GM19452 (cell line): Measurements from ENCODE around the gene COLGALT1.
"Not testable (repeated sequence)": the region's sequence is repeated elsewhere in the genome, so short reads cannot be mapped to it uniquely, and the experiment has no call there.

Source experiments
- ATAC-seq: cut with Tn5 transposase; IDR thresholded peaks from one replicate; pipeline ENCODE4 v1.9.1; 2021; ENCODE audit not compliant: unreplicated experiment

The COLGALT1 gene

GRCh38 chr19:17590866-17591265 is 35.4 kb downstream of the COLGALT1 start:
- no peak for ATAC-seq

DNA sequence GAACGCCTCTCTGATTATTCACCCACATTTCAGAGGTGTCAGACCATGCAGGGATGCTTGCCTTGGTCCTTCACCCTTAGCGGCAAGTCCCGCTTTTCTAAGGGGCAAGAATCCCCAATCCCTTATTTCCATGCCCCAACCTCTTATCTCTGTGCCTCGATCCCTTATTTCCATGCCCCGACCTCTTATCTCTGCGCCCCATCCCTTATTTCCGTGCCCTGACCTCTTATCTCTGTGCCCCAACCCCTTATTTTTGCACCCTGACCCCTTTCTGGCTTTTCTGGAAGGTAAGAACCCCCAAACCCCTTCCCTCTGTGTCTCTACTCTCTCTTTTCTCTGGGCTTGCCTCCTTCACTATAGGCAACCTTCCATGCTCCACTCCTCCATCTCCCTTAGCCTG is 38.8 kb downstream of the COLGALT1 start:
- ATAC-seq = not testable (repeated sequence)

DNA sequence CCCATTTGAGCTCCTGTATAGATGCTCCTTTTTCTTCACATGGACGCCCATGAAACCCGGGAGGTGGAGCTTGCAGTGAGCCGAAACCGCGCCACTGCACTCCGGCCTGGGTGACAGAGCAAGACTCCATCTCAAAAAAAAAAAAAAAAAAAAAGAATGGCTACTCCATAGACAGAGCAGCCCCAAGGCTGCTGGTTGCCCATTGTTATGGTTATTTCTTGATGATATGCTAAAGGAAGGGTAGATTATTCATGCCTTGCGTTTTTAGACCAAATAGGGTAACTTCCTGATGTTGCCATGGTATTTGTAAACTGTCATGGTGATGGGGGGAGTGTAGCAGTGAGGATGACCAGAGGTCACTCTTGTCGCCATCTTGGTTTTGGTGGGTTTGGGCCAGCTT is 42.6 kb downstream of the COLGALT1 start:
- ATAC-seq = not testable (repeated sequence)

DNA sequence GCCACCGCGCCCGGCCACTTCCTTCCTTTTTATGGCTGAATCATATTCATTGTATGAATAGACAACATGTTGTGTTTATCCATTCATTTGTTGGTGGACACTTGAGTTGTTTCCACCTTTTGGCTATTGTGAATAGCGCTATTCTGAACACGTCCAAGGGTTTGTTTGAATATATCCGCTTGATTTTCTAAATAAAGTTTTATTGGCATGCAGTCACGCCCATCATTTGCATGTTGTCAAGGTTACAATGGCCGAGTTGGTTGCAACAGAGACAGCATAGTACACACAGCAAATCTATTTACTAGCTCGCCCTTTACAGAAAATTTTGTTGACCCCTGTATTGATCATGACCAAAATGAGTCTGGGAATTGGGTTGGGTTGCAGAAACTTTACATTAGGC is 43.5 kb downstream of the COLGALT1 start:
- no peak for ATAC-seq

DNA sequence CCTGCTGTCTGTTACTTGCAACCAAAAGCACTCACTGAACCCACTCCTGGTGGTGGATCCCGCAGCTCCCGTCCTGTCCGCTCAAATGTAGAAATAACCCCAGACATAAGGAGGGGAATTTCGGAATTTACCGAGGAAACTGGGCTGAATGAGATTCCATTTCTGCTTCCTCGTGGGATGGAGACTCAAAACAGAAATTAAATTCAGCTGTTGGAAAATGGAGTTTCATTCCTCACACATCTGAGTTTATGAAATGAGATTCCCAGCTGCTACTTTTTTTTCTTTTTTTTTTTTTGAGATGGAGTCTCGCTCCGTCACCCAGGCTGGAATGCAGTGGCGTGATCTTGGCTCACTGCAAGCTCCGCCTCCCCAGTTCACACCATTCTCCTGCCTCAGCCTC is 44.3 kb downstream of the COLGALT1 start:
- ATAC-seq = no peak

DNA sequence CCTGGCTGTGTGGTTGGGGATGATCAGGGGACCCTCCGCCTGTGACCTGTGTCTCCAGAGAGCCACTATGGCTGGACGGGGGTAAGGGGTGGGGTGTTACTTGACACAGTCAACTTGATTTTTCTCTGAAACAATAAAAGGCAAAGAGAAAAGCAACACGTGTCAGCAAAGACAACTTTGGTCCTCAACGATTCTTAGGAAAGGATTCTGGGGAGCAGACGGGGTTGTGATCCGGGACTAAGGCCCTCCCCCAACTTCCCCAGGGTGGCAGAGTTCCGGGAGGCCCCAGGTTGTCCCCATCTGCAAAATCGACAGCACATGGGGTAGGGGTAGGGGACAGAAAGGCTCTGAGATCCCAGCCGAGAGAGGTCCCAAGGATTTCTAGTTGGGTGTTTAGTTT is 46.2 kb downstream of the COLGALT1 start:
- ATAC-seq = no peak

GRCh38 chr19:17602217-17602616 is 46.8 kb downstream of the COLGALT1 start:
- no peak for ATAC-seq

GRCh38 chr19:17602872-17603510 is 47.5 kb downstream of the COLGALT1 start:
- ATAC-seq = no peak

GRCh38 chr19:17604372-17605025 is 49.0 kb downstream of the COLGALT1 start:
- no peak for ATAC-seq

DNA sequence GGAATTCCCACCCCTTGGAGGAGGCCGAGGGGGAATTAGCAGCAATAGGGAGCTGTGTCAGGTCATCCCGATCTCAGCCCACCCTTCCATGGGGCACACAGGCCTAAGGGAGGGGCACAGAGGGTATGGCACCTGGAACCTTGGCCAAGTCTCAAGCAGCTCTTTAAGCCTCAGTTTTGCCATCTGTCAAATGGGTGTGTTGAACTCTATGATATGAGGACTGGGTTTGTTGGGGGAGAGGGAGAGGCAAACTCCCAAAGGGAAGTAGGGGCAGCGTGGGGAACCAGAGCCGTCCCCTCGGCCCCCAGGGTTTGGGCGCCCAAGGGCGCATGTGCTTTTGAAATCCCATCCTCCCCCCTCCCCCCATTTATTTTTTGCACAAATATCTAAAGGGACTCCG is 49.7 kb downstream of the COLGALT1 start:
- ATAC-seq = no peak

GRCh38 chr19:17605761-17606589 is 50.5 kb downstream of the COLGALT1 start:
- ATAC-seq = peak; percentile 83

GRCh38 chr19:17606590-17607185 is 51.2 kb downstream of the COLGALT1 start:
- ATAC-seq = no peak

DNA sequence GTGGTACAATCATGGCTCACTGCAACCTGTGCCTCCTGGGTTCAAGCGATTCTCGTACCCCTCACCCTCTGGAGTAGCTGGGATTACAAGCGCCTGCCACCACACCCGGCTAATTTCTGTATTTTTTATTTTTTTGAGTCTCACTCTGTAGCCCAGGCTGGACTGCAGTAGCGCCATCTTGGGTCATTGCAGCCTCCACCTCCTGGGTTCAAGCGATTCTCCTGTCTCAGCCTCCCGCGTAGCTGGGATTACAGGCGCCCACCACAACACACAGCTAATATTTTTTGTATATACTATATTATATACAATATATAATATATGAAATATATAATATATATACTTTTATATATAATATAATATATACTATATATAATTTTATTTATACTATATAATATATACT is 52.5 kb downstream of the COLGALT1 start:
- ATAC-seq = no peak

- ATAC-seq = no peak
These were observed 54.9 kb downstream of the COLGALT1 start for GRCh38 chr19:17610384-17610783.

GRCh38 chr19:17611462-17612244 is 56.2 kb downstream of the COLGALT1 start:
- ATAC-seq = no peak

- ATAC-seq = no peak
These were observed 59.0 kb downstream of the COLGALT1 start for GRCh38 chr19:17614476-17614875.

- no peak for ATAC-seq
These were observed 60.6 kb downstream of the COLGALT1 start for GRCh38 chr19:17615889-17616685.

DNA sequence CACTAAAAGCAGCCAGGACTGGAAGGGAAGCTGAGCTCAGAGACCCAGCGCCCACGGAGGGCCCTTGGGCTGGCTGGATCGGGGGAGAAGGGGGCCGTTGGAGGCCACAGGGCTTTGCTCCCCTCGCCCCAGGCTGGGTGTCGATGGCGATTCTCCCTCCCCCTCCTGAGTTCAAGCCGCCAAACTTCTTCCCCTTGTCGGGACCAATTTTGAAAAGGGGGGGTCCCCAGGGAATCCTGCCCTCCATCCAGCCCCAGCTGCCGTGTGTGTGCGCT is 61.2 kb downstream of the COLGALT1 start:
- no peak for ATAC-seq

DNA sequence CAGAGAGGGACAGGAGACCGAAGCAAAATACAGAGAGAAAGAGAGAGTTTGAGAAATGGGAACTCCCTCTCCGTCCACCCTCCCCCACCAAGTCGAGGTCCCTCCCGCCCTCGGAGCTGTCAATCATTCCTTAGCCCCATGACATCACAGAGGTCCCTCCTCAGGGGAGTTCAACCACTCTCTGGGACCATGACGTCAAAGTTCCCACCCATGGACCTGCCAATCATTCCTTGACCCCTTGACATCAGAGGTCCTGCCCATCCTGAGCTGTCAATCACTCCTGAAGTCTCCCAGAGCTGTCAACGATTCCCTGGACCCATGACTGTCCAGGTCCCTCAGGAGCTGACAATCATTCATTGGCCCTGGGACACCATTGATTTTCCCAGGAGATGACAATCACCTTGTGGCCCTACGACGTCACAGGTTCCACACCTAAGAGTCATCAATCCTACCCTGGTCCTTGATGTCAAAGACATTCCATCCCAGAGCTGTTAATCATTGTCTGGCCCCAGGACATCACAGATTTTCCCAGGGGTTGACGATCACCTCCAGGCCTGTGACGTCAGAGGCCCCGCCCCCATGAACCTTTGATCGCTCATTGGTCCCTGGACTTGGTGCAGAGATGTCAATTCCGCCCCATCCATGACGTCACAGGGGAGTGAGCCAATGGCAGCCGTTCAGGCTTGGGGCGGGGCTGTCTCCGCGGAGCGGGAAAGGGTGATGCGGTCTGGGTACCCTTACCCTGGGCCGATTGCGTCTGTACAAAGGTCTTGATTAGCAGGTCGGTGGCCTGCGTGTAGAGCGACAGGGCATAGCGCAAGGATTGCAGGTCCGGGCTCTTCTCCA is 61.7 kb downstream of the COLGALT1 start:
- ATAC-seq = no peak
